Measurements from ENCODE around the gene SHROOM2.

- TF ChIP-seq CTCF (conservative IDR thresholded peaks at IDR 0.05 in 1 of 2, IDR thresholded peaks at IDR 0.05 in 1 of 2; ENCODE audit: low read depth in 1 of 2, low read length in 2 of 2): peak; percentile 43 to 58
- TF ChIP-seq EZH2 (IDR thresholded peaks at IDR 0.05; ENCODE audit: low read length, missing control alignments): no peak
Measured at GRCh38 chrX:9873952-9874351, 87.7 kb downstream of the SHROOM2 start.
